ENCODE data around the gene PRAMEF27.
"Not testable (repeated sequence)": the region's sequence is repeated elsewhere in the genome, so short reads cannot be mapped to it uniquely, and the experiment has no call there.

The PRAMEF27 gene

GRCh38 chr1:13056475-13056874 is at the start of gene PRAMEF27:
Gene PRAMEF27, minus strand, starts transcription at chr1:13056575. Its CDS starts 2,916 bp downstream, at chr1:13053659.
- not testable (repeated sequence) for DNase-seq (ENCODE audit: low read depth in 2 of 3, low spot score in 1 of 3)

- not testable (repeated sequence) for DNase-seq (ENCODE audit: low read depth in 2 of 3, low spot score in 1 of 3)
Observed at GRCh38 chr1:13070474-13070873, 14.1 kb upstream of the PRAMEF27 start, which contains the start of gene PRAMEF25. Gene PRAMEF25, plus strand, starts transcription at chr1:13070774. Its CDS starts 2,920 bp downstream, at chr1:13073694.

- DNase-seq (ENCODE audit: low read depth in 2 of 3, low spot score in 1 of 3), result not testable (repeated sequence)
Observed at GRCh38 chr1:13019846-13020245, 36.5 kb downstream of the PRAMEF27 start.

- DNase-seq (ENCODE audit: low read depth in 2 of 3, low spot score in 1 of 3), result not testable (repeated sequence)
Observed at GRCh38 chr1:13011932-13012331, 44.4 kb downstream of the PRAMEF27 start.

- not testable (repeated sequence) for DNase-seq (ENCODE audit: low read depth in 2 of 3, low spot score in 1 of 3)
Observed at GRCh38 chr1:13009348-13009747, 47.0 kb downstream of the PRAMEF27 start.

GRCh38 chr1:13005732-13006131 is 50.6 kb downstream of the PRAMEF27 start:
- not testable (repeated sequence) for DNase-seq (ENCODE audit: low read depth in 2 of 3, low spot score in 1 of 3)
